ENCODE measurements around the gene HIVEP3.

HIVEP3 gene

DNA sequence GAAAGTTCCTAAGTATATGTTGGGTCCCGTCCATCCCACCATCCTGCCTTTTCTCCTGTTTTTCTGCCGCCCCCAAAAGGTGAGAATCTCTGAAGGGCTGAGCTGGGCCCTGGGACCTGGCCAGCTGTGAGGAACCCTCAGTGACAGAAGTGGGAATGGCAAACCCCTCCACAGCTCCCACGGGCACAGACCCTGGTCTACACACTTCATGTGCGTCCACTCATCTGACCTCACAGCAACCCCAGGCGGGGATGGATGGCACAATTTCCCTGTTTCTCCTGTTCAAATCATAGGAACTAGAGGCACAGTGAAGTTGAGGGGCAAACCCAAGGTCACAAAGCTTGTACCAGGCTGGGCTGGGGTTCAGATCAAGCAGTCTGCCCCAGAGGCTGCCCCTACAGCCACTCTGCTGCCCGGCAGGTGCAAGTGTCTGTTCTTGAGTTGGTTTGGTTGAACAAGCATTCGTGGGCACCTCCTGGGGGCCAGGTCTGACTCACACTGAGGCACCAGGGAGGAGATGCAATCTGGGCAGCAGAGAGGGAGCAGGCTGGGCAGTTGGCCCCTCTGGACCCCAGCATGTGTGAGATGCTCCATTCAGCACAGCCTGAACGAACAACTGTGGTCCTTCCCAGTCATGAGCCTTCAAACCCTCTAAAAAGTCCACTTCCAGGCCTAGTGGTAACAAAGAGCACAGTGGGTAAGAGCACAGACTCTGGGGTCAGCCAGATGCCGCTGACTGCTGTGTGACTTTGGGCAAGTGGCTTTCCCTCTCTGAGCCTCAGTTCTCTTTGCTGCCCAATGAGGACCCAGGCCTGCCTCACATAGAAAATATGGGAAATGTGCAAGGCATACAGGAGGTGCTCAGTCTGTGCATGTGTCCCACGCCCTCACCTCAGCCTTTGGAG lies 438.3 kb downstream of the HIVEP3 start:
- no peak for DNase-seq (ENCODE audit: low read depth in 2 of 2, low spot score in 1 of 2)

DNA sequence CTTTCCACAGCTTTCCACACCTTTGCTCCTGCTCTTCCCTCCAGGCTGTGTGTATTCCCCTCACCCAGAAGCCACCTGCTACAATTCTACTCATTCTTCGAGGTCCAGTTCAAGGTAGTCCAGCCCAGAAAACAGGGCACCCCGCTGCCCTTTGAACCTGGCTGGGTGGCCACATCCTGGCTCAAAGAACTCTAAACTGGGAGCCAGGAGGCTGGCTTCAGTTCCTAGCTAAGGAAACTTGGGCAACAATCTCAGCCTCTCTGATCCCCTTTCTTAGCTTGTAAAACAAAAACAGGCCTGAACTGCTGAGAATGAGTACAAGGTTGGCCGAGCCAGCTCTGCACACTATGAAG lies 438.9 kb downstream of the HIVEP3 start:
- no peak for DNase-seq (ENCODE audit: low read depth in 2 of 2, low spot score in 1 of 2)

DNA sequence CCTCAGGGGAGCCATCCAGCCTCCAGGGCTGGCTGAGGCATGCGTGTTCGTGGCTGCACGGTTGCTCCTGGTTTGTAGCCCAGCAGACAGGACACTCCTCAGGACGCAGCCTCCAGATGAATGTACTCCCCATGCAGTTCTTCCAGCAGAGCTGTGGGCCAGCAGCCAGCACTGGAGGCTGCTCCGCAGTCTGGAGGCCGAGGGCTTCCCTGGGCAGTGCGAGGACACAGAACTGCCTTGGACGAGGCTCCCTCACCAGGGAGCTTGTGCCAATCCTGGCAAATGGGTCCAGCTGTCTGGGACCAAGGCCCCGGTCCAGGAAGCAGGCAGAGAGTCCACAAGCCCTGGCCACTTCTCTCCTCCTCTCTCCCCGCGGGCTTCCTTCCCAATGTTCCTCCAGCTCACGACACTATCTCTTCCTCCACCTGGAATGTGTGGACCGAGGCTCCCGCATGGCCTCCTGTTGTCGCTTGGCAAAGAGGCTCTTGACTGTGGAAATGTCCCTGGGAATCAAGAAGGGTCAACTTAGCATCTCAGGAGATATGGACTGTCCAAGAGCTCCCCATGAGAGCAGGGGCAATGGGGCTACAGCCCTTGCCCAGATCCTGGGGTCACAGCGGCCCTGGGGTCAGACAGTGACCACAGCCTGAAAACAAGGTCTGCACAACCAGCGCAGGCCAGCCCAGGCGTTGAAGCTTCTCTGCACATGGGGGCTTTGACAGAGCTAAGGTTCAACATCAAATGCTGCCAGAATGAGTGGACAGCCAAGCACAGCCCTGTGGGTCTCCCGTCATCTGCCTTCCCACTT lies 439.5 kb downstream of the HIVEP3 start:
- no peak for DNase-seq (ENCODE audit: low read depth in 2 of 2, low spot score in 1 of 2)

DNA sequence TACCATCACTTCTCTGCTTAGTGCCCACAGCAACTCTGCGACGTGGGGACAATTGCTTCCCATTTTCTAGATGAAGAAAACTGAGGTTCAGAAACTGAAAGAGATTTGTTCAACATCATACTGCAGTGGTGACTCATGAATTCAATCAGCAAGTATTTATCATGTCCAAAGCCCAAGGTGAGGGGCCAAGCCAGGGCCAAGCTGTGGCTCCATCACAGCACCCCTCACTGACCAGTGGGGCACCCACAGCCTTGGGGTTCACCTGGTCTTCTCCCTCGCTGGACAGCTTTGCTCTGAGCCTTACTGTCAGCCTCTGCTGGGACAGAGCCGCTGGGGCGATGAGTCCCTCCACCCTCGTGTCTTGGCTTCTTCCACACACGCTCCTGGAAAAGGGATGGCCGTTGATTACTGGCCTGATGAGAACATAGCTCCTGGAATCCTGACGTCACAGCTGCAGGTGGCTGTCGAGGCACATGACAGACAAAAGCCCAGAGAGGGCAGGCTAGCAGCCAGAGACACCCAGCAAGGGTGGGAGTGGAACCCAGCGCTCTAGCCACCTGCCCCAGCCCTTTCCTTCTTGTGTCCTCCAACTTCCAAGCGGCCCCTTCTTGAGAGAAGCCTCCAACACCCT lies 440.5 kb downstream of the HIVEP3 start:
- no peak for DNase-seq (ENCODE audit: low read depth in 2 of 2, low spot score in 1 of 2)

- DNase-seq (ENCODE audit: low read depth in 2 of 2, low spot score in 1 of 2) = no peak
These were observed 441.8 kb downstream of the HIVEP3 start for GRCh38 chr1:41476807-41477361.

DNA sequence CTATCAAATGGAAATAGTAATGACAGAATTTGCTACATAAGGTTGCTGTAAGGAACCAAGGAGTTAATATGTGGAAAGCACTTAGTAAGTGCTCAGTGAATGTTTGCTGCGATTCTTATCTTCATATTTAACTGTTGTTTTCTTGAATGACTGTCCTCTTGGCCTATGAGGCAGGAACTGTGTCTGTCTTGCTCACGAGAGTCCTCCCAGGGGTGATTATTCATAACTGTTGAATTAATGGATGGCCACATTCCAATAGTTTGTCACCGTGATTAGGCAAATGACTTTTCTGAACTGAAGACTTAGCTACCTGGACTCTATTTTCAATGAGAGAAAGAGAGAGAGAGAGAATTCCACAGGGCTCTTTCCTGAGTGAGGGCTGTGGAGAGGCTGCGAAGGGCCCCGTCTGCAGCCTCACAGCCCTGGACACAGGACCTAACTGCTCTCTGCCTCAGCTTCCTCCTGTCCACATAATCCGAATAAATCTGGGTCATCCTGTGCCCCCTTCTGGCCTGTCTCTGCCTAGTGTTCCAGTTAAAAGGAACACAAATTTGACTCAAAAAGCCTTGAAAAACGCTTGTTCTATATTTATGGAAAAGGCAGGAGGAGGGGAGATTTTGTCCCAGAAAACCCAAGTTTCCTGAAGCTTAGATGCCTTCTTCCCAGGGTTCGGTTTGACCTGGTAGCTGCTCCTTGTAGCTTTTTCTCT lies 442.7 kb downstream of the HIVEP3 start:
- DNase-seq (ENCODE audit: low read depth in 2 of 2, low spot score in 1 of 2) = no peak

GRCh38 chr1:41475346-41475745 lies 443.4 kb downstream of the HIVEP3 start:
- DNase-seq (ENCODE audit: low read depth in 2 of 2, low spot score in 1 of 2) = no peak

DNA sequence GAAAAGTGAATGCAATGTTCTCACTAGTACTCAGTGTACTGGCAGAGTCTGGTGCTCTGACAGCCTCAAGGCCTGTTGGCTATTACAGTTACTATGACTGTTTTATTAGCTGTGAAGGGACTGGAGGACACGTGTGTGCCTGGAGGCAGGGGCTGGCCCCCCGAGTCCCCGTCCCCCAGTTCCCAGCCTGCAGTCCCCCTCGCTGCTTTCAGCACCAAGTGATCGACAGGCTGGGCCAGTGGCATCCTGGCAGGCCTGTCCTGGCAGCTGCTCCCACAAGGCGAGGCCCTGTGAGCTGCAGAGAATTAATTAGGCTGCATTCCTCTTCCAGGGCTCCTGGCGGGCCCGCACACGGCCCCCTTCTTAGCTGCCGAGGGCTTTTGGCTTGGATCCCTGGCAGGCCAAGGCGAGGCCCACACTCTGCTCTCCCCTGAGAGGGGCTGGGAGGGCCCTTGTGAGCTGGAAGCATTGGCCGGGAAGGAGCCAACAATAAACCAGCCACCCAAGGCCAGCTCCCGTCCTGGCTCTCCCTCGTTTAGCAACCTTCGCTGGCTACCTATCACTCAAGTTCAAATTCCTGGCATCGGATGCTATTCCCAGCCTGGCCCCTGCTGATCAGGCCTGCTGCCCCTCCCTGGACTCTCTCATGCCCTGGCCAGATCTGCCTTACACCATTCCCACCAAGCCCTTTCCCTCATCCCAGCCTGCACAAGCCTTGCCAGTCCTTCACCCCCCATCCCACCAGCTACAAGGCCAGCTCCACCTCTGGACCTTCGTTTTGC lies 444.0 kb downstream of the HIVEP3 start:
- no peak for DNase-seq (ENCODE audit: low read depth in 2 of 2, low spot score in 1 of 2)

- DNase-seq (ENCODE audit: low read depth in 2 of 2, low spot score in 1 of 2) = no peak
These were observed 444.9 kb downstream of the HIVEP3 start for GRCh38 chr1:41473738-41474362.

DNA sequence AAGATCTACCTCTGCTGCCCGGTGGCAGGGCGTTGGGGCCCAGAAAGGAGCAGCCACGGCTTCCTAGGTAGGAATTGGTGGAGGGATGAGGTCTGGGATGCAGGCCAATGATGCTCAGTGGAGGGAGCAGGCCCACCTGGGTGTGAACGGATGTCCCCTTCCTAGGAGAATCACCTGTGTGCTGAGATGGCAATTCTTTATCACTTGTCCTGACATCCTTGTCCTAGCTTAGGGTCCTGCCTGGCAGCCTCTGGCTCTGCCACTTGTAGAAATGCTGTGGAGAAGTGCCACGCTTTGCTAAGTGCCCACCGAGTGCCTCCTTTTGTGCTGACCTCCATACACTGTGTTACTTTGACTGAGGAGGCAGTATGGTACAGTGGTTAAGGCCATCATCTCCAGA lies 447.1 kb downstream of the HIVEP3 start:
- no peak for DNase-seq (ENCODE audit: low read depth in 2 of 2, low spot score in 1 of 2)

GRCh38 chr1:41469706-41470105 lies 449.0 kb downstream of the HIVEP3 start:
- no peak for DNase-seq (ENCODE audit: low read depth in 2 of 2, low spot score in 1 of 2)

DNA sequence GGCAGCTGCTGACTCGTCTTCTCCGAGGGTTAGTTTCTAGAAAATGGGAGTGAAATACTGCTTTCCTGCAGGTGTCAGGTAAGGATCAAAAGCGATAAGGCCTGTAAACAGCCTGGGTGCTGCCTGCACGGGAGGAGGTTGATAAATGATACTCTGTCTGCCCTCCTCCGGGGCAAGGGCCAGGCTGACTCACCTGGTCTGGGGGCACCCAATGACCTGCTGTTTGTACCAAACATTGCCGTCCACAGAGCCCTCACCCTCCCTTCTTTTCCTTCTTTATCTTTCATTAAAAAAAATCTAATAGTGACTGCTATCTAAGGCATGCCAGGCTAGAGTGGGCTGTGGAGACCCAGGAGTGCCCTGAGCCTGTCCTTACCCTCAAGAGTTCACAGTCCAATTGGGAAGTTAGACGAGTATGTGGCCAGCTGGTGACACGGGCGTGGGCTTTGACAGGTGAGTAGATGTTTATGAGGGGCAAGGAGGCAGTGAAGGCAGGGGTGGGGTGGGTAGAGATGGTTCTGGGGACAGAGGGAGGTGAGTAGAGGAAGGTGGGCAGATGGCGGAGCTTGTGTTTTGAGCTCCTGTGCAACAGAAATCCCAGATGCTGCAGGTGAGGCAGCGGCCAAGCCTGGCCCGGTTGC lies 450.5 kb downstream of the HIVEP3 start:
- no peak for DNase-seq (ENCODE audit: low read depth in 2 of 2, low spot score in 1 of 2)

DNA sequence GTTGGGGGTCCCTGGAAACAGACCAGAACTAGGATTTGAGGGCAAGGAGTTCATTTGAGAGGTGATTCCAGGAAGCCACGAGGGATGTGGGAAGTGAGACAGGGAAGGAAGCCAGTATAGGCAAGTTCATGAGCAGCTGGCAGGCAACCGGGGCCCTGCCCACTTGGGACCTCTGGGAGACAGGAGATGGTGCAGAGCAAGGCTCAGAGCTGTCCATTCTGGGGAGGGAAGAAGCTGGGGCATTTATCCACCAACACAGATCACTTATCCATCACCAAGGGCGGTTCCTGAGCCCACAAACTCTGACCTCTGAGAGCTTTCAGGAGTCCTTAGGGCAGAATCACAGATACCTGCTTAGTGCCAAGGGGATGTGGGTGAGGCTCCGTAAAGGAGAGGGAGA lies 451.0 kb downstream of the HIVEP3 start:
- no peak for DNase-seq (ENCODE audit: low read depth in 2 of 2, low spot score in 1 of 2)

DNA sequence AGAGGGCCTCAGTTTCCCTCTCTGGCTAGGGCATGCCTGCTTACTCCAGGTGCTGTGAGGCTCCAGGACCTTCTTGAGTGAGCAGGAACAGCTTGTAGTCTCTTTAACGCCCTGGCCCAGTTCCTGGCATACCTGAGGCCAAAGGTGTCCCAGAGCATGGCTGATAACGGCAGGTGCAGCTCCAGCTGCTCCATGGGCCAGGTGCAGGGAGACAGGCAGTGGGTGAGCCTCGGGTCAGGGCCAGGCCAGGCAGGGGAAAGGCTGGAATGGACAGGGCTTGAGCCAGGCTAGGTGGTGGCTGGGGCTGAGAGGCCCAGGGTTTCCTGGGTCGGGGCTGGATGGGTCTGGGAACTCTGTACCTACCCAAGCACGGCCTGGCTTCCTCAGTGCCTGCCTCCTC lies 452.6 kb downstream of the HIVEP3 start:
- no peak for DNase-seq (ENCODE audit: low read depth in 2 of 2, low spot score in 1 of 2)

GRCh38 chr1:41465741-41466140 lies 453.0 kb downstream of the HIVEP3 start:
- DNase-seq (ENCODE audit: low read depth in 2 of 2, low spot score in 1 of 2) = no peak

GRCh38 chr1:41464885-41465284 lies 453.8 kb downstream of the HIVEP3 start:
- no peak for DNase-seq (ENCODE audit: low read depth in 2 of 2, low spot score in 1 of 2)

DNA sequence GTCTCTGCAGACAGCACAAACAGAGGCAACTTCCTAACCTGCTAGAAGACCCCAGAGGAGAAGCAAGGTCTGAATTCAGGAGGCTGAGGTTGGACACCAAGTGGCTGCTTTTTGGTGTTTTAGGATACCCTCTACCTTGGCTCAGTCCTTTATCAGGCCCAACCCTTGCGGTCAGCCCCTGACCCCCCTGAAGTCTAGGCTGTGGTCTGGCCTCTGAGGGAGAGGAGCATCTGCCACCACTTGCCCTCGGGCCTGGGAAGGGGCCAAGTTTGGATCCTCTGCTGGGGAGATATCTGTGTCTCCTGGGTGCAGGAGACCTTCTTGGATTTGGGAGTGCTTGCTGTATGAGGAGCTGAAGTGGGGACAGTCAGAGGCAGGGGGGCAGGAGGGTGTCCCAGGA lies 455.2 kb downstream of the HIVEP3 start:
- DNase-seq (ENCODE audit: low read depth in 2 of 2, low spot score in 1 of 2) = no peak

DNA sequence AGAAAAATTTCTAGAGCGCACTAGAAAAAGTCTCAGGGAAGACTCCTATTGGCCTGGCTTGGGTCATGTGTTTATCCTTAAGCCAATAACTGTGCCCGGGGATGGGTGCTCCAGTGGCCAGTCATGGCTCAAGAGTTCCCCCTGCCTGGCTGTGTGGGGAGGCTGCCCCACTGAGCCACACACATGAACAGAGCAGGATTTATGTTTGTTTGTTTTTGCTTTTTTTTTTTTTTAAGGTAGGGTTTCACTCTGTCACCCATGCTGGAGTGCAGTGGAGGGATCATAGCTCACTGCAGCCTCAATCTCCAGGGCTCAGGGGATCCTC lies 456.1 kb downstream of the HIVEP3 start:
- DNase-seq (ENCODE audit: low read depth in 2 of 2, low spot score in 1 of 2) = no peak
